Keratinocyte (primary cell): ENCODE data around the gene ALK. TPM values are rescaled to one million over a fixed set of nuclear protein-coding genes. Genes with fewer than 3 reads are reported as not detected.

ENCODE experiments used
- DNase-seq: peaks from one replicate; pipeline ENCODE4 v3.0.0-alpha.2; 2011; ENCODE audit warnings: low read depth, missing footprints, low spot score
- FAIRE-seq: peaks from 2 replicates; lab custom pipeline; 2011; peaks lifted over from hg19 to GRCh38; lab: Jason Lieb, UNC
- H2AFZ ChIP-seq: 2 replicates; pipeline ENCODE4 v1.6.0; 2012; ENCODE audit warnings: low read length, control low read depth, inconsistent platforms; ENCODE audit not compliant: control insufficient read depth
- H3K27ac ChIP-seq: 2 replicates; pipeline ENCODE4 v1.5.1; 2011; ENCODE audit warnings: low read length; ENCODE audit not compliant: control insufficient read depth, insufficient read depth
- H3K27me3 ChIP-seq: 3 replicates; pipeline ENCODE4 v1.6.0; 2011; ENCODE audit warnings: low read length; ENCODE audit not compliant: control insufficient read depth, insufficient read depth; ENCODE audit errors: extremely low read depth
- H3K36me3 ChIP-seq, 2 experiments: 2 replicates in 1 of 2; 3 replicates in 1 of 2; pipeline ENCODE4 v1.5.1; 2011; ENCODE audit warnings: low read length in 2 of 2, mild to moderate bottlenecking in 1 of 2; ENCODE audit not compliant: control insufficient read depth in 2 of 2, insufficient read depth in 2 of 2; ENCODE audit errors: extremely low read depth in 1 of 2
- H3K4me1 ChIP-seq: 3 replicates; pipeline ENCODE4 v1.5.1; 2011; ENCODE audit warnings: low read length; ENCODE audit not compliant: control insufficient read depth, insufficient read depth; ENCODE audit errors: extremely low read depth
- H3K4me2 ChIP-seq: 3 replicates; pipeline ENCODE4 v1.6.0; 2011; ENCODE audit warnings: low read depth, low read length; ENCODE audit not compliant: control insufficient read depth, insufficient read depth; ENCODE audit errors: extremely low read depth
- H3K4me3 ChIP-seq, 3 experiments: fragments of 200-600 bp in 1 of 3; sonication (generic) in 1 of 3; 2 replicates in 2 of 3; 3 replicates in 1 of 3; pipeline ENCODE4 v1.5.1; 2011 to 2016; ENCODE audit warnings: low read length in 3 of 3, mild to moderate bottlenecking in 3 of 3, control low read depth in 2 of 3, inconsistent platforms in 1 of 3, low read depth in 1 of 3, mixed read lengths in 1 of 3, mixed run types in 1 of 3, moderate library complexity in 1 of 3; ENCODE audit not compliant: control insufficient read depth in 2 of 3, insufficient read depth in 2 of 3; ENCODE audit errors: extremely low read depth in 1 of 3
- H3K79me2 ChIP-seq: 2 replicates; pipeline ENCODE4 v1.6.0; 2012; ENCODE audit warnings: low read length; ENCODE audit not compliant: control insufficient read depth, insufficient read depth
- H3K9ac ChIP-seq: 3 replicates; pipeline ENCODE4 v1.6.0; 2011; ENCODE audit warnings: low read length; ENCODE audit not compliant: control insufficient read depth, insufficient read depth; ENCODE audit errors: extremely low read depth
- H3K9me1 ChIP-seq: 3 replicates; pipeline ENCODE4 v1.6.0; 2011; ENCODE audit warnings: low read length; ENCODE audit not compliant: control insufficient read depth, insufficient read depth; ENCODE audit errors: extremely low read depth
- H3K9me3 ChIP-seq: 2 replicates; pipeline ENCODE4 v1.5.1; 2012; ENCODE audit warnings: low read depth, low read length; ENCODE audit not compliant: control insufficient read depth
- H4K20me1 ChIP-seq: 3 replicates; pipeline ENCODE4 v1.6.0; 2011; ENCODE audit warnings: low read length; ENCODE audit not compliant: control insufficient read depth, insufficient read depth; ENCODE audit errors: extremely low read depth
- CTCF ChIP-seq, 3 experiments: IDR thresholded peaks in 1 of 3; conservative IDR thresholded peaks in 1 of 3; optimal IDR thresholded peaks in 1 of 3; 2 replicates in 2 of 3; 3 replicates in 1 of 3; pipeline versions ENCODE3 to v1.5.1; 2011; ENCODE audit warnings: low read length in 3 of 3, mild to moderate bottlenecking in 3 of 3, moderate library complexity in 2 of 3, control low read depth in 1 of 3, inconsistent platforms in 1 of 3; ENCODE audit not compliant: insufficient read depth in 2 of 3; ENCODE audit errors: extremely low read depth in 1 of 3
- EZH2 ChIP-seq: IDR thresholded peaks from one replicate; pipeline ENCODE4 v1.6.1; 2012; ENCODE audit warnings: inconsistent platforms, mild to moderate bottlenecking, low read length, moderate library complexity
- dilution Hi-C: fragments of 300-500 bp; cut with MboI; formaldehyde crosslinking; loops from one replicate; pipeline ENCODE4 v1.7.0; 2020; ENCODE audit warnings: low sequenced_read_pairs; ENCODE audit not compliant: extremely low pct_ligation_motif_present
- polyA plus RNA-seq, 5 experiments: library from polyadenylated mRNA; depleted of rRNA in 3 of 5; stranded (reverse) in 3 of 5; stranded (forward) in 1 of 5; unstranded in 1 of 5; fragments of >200 nt; gene quantifications; 1 replicate in 1 of 5; 2 replicates in 3 of 5; 3 replicates in 1 of 5; pipeline versions ENCODE4 v1.2.1 to v1.2.3, GENCODE V29; 2011 to 2012; ENCODE audit warnings: missing spikeins in 2 of 5, low read depth in 1 of 5, low replicate concordance in 1 of 5

The ALK gene
- polyA plus RNA-seq, 1 donor (not counting 4 experiments of a cell fraction or from before 2014, with no cell fraction given) = not detected

- TF ChIP-seq EZH2 = no peak
- TF ChIP-seq CTCF (optimal IDR thresholded peaks at IDR 0.05 in 1 of 3, IDR thresholded peaks at IDR 0.05 in 1 of 3, conservative IDR thresholded peaks at IDR 0.05 in 1 of 3; ENCODE audit: extremely low read depth in 1 of 3, insufficient read depth in 2 of 3, low read length in 3 of 3) = no peak
- no peak overlapping the region for H3K4me2 ChIP-seq
- no peak overlapping the region for H3K9ac ChIP-seq
- dilution Hi-C loops = no loop called here
- no peaks in the 10 kb centered on the region for H4K20me1 ChIP-seq
- H3K4me1 ChIP-seq = peaks cover 4% of the 10 kb centered on the region
- no peaks in the 10 kb centered on the region for H3K79me2 ChIP-seq
- H3K27ac ChIP-seq = no peak overlapping the region
- no peak overlapping the region for H2AFZ ChIP-seq
- H3K9me3 ChIP-seq = no peaks in the 10 kb centered on the region
- no peak for FAIRE-seq
- H3K9me1 ChIP-seq = no peaks in the 10 kb centered on the region
- no peaks in the 10 kb centered on the region for H3K36me3 ChIP-seq
- no peak for DNase-seq
- H3K4me3 ChIP-seq = no peak overlapping the region
- no peaks in the 10 kb centered on the region for H3K27me3 ChIP-seq
Observed at GRCh38 chr2:29218550-29219125, 702.7 kb downstream of the ALK start.

GRCh38 chr2:29218071-29218470, 703.3 kb downstream of the ALK start:
- Histone ChIP-seq H3K79me2 (no peaks in the 10 kb centered on the region), H3K27me3 (no peaks in the 10 kb centered on the region), H3K9me1 (no peaks in the 10 kb centered on the region), H3K4me3 (no peak overlapping the region), H3K9me3 (no peaks in the 10 kb centered on the region), H3K4me2 (no peak overlapping the region), H2AFZ (no peak overlapping the region), H3K9ac (no peak overlapping the region), H4K20me1 (no peaks in the 10 kb centered on the region), H3K27ac (no peak overlapping the region), H3K36me3 (no peaks in the 10 kb centered on the region), H3K4me1 (no peaks in the 10 kb centered on the region)
- no peak for FAIRE-seq
- no peak for DNase-seq
- dilution Hi-C loops = no loop called here
- TF ChIP-seq EZH2 (no peak), CTCF (optimal IDR thresholded peaks at IDR 0.05 in 1 of 3, IDR thresholded peaks at IDR 0.05 in 1 of 3, conservative IDR thresholded peaks at IDR 0.05 in 1 of 3; ENCODE audit: extremely low read depth in 1 of 3, insufficient read depth in 2 of 3, low read length in 3 of 3) (no peak)
